SIG-M5 (cell line): ENCODE results near the gene SLC25A26.
"Not testable (repeated sequence)": the region's sequence is repeated elsewhere in the genome, so short reads cannot be mapped to it uniquely, and the experiment has no call there.

ENCODE experiments used
- DNase-seq: peaks from one replicate; lab custom pipeline; 2025; lab: John Stamatoyannopoulos, UW

Gene SLC25A26

GRCh38 chr3:66270288-66270687 is 49.5 kb downstream of the SLC25A26 start:
- DNase-seq: no peak

GRCh38 chr3:66270701-66271100 is 49.9 kb downstream of the SLC25A26 start:
- no peak for DNase-seq

GRCh38 chr3:66271231-66271630 is 50.4 kb downstream of the SLC25A26 start:
- no peak for DNase-seq

GRCh38 chr3:66272016-66272415 is 51.2 kb downstream of the SLC25A26 start:
- DNase-seq: no peak

- DNase-seq: not testable (repeated sequence)
Measured at GRCh38 chr3:66274837-66275236, 54.0 kb downstream of the SLC25A26 start.

- no peak for DNase-seq
Measured at GRCh38 chr3:66276705-66277274, 56.0 kb downstream of the SLC25A26 start.

GRCh38 chr3:66279168-66279567 is 58.4 kb downstream of the SLC25A26 start:
- DNase-seq: no peak

- DNase-seq: no peak
Measured at GRCh38 chr3:66280304-66280703, 59.5 kb downstream of the SLC25A26 start.

- DNase-seq: not testable (repeated sequence)
Measured at GRCh38 chr3:66291922-66292321, 71.1 kb downstream of the SLC25A26 start.

- no peak for DNase-seq
Measured at GRCh38 chr3:66297260-66297873, 76.6 kb downstream of the SLC25A26 start.

- DNase-seq: no peak
Measured at GRCh38 chr3:66297900-66298299, 77.1 kb downstream of the SLC25A26 start.

GRCh38 chr3:66298591-66298990 is 77.8 kb downstream of the SLC25A26 start:
- no peak for DNase-seq

- not testable (repeated sequence) for DNase-seq
Measured at GRCh38 chr3:66299085-66299484, 78.3 kb downstream of the SLC25A26 start.

- DNase-seq: no peak
Measured at GRCh38 chr3:66299891-66300290, 79.1 kb downstream of the SLC25A26 start.

- no peak for DNase-seq
Measured at GRCh38 chr3:66302288-66302687, 81.5 kb downstream of the SLC25A26 start.

GRCh38 chr3:66303491-66303901 is 82.7 kb downstream of the SLC25A26 start:
- DNase-seq: no peak

- no peak for DNase-seq
Measured at GRCh38 chr3:66304293-66304692, 83.5 kb downstream of the SLC25A26 start.

GRCh38 chr3:66306086-66306485 is 85.3 kb downstream of the SLC25A26 start:
- not testable (repeated sequence) for DNase-seq

- not testable (repeated sequence) for DNase-seq
Measured at GRCh38 chr3:66306991-66307390, 86.2 kb downstream of the SLC25A26 start.

- DNase-seq: no peak
Measured at GRCh38 chr3:66312039-66312438, 91.2 kb downstream of the SLC25A26 start.

- DNase-seq: no peak
Measured at GRCh38 chr3:66314455-66314854, 93.7 kb downstream of the SLC25A26 start.

- DNase-seq: no peak
Measured at GRCh38 chr3:66317750-66318376, 97.1 kb downstream of the SLC25A26 start.

- no peak for DNase-seq
Measured at GRCh38 chr3:66320390-66320789, 99.6 kb downstream of the SLC25A26 start.

GRCh38 chr3:66322436-66322835 is 101.6 kb downstream of the SLC25A26 start:
- DNase-seq: no peak
